GM08714 (cell line): Measurements from ENCODE around the gene INSR.
"Not testable (repeated sequence)": the region's sequence is repeated elsewhere in the genome, so short reads cannot be mapped to it uniquely, and the experiment has no call there.

Experiments
- H3K4me3 ChIP-seq: fragments of 200-500 bp; sonication (Bioruptor generic); 2 replicates; pipeline ENCODE4 v1.5.1; 2014; ENCODE audit warnings: mild to moderate bottlenecking, low read length, inconsistent platforms
- ZNF274 ChIP-seq: IDR thresholded peaks from 2 replicates; pipeline ENCODE4 v1.6.1; 2012; ENCODE audit warnings: mild to moderate bottlenecking, low read depth, low read length

INSR gene

DNA sequence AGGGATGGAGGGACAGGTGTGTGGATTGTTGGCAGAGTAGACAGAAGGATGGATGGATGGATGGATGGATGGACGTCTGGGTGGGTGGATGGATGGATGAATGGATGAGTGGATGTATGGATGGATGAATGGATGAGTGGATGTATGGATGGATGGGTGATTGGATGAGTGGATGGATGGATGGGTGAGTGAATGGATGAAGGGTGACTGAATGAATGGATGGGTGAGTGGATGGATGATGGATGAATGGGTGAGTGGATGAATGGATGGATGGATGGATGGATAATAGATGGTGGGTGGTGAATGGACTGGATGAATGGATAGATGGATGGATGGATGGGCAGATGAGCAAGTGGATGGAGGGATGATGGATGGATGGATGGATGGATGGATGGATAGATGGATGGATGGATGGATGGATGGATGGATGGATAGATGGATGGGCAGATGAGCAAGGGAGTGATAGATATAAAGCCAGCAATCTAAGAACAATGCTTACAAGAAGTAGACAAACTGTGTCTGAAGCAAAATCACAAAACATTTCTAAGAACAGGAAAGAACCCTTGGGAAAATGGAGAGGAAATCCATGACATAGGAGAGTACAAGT, 65.2 kb downstream of the INSR start:
- TF ChIP-seq ZNF274, result no peak
- H3K4me3 ChIP-seq, result no peak overlapping the region

DNA sequence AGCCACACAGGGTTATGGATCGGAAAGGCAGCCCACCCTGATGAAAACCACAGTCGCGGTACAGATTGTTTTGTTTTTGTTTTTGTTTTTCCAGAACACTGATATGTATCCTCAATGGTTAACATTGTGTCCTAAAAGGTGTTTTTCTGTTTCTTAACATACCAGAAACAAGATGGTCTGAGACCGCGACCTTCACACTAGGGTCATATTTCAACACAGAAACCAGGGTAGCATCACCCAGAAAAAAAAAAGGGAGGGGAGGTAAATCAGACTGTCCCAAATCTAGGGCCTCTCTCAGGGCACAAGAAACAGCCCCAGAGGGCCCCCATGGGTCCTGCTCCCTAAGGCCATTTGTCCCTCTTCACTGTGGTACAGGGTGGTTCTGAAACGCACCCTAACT, 66.5 kb downstream of the INSR start:
- no peak overlapping the region for H3K4me3 ChIP-seq
- TF ChIP-seq ZNF274, result no peak

DNA sequence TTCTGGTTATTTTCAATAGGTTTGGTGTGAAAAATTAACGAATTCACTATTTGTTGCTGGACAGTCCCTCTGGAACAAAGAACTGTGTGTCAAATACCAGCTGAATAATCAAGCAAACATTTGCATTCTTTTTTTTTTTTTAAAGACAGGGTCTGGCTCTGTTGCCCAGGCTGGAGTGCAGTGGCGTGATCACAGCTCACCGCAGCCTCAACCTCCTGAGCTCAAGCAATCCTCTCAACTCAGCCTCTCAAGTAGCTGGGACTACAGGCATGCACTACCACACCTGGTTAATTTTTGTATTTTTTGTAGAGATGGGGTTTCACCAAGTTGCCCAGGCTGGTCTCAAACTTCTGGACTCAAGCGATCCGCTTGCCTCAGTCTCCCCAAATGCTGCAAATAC, 67.1 kb downstream of the INSR start:
- not testable (repeated sequence) for H3K4me3 ChIP-seq

DNA sequence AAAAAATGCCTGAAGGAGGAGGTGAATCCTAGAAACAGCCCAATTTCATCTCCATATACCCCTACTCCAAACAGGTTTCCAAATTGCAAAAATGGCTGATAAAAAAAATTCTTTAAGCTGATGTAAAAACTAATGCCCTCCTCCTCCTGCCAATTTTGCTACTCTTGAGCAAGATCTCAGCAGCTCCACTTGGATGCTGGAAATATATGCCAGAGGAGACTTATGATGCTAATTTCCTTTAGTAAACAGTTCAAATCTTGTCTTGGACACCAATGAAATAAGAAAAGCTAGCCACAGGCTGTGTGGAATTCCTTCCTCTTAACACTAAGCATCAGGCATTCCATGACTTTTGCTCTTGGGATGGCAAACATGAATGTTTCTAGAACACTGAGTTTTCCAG, 67.5 kb downstream of the INSR start:
- TF ChIP-seq ZNF274, result no peak
- H3K4me3 ChIP-seq, result no peak overlapping the region

DNA sequence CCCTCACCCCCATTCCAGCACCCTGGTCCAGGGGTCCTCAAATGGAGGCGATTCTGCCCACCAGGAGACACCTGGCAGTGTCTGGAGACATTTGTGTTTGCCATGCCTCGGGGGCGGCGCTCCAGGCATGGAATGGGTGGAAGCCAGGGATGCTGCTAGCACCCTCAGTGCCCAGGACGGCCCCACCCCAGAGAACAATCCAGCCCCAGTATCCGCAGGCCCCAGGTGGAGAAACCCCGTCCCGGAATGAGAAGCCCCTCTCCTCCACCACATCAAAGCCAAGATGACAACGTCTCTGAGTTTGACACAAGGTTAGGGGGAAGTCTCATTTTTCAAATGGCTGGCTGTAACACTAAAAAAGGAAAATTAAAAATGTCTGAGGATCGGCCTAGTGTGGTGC, 68.5 kb downstream of the INSR start:
- no peak overlapping the region for H3K4me3 ChIP-seq
- no peak for TF ChIP-seq ZNF274

DNA sequence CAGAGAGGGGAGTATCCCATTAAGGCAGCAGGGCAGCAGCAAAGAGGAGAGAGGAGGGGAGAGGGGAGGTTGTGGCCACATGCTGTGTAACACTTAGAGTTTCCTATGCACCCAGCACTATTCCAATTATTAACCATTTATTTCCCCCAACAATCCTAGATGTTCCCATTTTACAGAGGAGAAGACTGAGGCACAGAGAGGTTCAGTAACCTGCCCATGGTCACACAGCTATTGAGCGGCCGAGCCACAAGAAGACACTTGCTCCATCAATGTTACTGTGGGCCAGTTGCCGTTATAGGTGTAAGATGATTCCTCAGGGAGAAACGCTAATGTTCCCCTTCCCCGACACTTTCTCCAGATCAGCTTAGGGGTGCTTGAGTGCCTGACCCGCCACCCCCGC, 69.2 kb downstream of the INSR start:
- TF ChIP-seq ZNF274, result no peak
- H3K4me3 ChIP-seq, result no peak overlapping the region

DNA sequence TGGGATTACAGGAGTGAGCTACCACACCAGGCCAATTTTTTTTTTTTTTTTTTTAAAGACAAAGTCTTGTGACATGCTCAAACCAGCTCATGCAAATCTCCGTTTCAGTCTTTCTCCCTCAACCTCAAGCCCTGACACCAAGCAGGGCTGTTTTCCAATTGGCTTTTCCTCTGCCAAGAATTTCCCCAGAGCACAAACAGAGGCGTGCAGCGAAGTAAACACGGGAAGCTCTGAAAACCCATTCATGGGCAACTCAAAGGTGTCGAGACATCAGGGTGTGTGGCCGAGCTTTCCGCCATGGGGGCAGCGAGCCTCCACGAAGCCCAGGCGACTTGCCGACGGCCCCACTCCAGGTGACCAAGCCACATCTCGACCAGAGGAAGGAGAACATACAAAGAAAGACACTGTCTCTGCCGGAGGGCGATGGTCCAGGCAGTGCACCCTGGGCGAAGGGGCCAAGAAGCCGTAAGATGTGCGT, 70.0 kb downstream of the INSR start:
- no peak for TF ChIP-seq ZNF274
- H3K4me3 ChIP-seq, result no peak overlapping the region

DNA sequence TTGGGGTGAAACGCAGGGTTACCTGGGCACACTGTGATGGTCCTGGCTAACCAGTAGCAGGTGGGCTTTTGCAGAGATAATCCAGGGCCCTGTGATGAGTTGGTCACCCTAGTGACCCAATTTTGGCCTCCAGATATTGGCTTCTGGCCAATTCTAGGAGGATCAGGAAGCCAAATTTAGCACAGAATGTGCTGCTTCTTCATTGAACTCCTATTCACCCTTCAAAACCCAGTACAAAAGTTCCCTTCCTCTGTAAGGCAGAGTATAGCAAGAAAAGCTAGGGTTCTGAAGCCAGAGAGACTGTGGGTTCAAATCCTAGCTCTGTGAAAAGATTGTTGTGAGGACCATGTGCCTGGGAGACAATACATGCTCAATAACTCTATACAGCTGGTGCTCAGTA, 70.8 kb downstream of the INSR start:
- H3K4me3 ChIP-seq, result no peak overlapping the region
- TF ChIP-seq ZNF274, result no peak

DNA sequence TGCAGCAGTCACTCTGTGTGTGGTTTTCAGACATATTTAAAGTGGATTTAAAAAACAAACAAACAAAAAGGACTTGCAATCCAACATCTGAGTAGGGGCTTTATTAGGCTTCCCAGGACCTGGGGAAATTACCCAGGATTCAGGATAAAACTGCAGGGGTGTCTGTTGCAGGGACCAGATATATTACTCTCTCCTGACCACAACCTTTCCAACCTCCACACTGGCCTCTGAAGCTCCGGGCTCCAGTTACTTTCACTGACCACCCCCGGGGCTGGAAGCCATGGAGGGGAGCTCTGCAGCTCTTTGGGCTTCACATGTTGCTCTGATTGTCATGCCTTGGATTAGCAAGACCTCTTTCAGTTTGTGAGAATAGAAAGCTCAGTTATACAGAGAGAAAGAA, 75.2 kb downstream of the INSR start:
- H3K4me3 ChIP-seq, result no peak overlapping the region
- no peak for TF ChIP-seq ZNF274

DNA sequence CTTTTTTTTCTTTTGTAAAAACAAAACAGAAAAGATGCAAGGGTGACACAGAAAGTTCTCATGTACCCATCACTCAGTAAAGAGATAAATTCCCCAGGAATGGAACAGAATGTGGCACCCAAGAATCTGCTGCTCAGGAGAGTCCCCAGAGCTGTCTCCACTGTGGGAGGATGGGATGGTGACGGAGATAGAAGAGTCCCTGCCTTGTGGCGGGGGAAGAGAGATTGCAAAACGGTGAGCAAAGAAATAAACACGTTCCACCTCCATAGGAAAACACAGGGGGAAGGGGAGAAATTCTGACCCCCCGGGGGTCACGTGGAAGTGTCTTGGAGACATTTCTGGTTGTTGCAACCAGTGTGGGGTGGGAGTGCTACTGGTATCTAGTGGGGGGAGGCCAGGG, 76.4 kb downstream of the INSR start:
- no peak overlapping the region for H3K4me3 ChIP-seq
- no peak for TF ChIP-seq ZNF274

DNA sequence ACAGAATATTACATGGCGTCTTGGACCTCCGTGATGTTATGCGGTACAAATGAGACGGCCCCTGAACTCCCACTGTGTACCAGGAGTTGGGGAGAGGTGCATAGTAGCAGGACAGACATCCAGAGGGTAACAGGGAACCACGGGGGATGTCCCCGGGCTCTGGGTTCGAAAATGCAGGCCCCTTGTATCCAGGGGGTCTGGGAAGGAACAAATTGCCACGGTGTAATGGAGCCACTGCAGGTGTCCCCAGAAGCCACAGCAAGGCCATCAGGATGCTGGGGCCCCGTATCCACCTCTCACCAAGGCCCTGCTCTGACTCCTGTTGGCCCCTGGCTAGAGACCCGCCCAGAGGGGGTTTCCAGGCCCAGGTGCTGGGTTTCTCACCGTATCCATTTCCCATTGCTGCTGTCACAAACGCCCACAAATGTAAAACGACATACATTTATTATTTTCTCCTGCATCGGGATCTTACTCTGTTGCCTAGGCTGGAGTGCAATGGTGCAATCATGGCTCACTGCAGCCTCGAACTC, 77.8 kb downstream of the INSR start:
- no peak for TF ChIP-seq ZNF274
- no peak overlapping the region for H3K4me3 ChIP-seq

DNA sequence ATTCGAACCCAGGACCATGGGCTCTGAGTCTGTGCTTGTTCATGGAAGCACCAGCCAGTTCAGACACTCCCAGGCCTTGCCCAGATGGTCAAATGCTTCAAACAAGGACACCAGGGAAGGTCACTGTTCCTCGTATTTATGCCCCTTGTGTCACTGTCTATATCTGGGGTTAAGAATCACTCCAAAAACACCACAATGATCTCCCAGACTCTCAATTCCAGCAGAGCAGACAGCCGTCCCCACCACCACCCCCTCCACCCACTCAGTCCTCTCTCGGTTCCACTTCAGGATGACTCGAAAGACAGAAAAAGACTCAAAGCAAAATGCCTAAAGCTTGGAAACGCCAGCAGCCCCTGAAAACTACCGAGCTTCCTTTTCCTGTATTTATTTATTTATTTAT, 79.0 kb downstream of the INSR start:
- TF ChIP-seq ZNF274, result no peak
- H3K4me3 ChIP-seq, result no peak overlapping the region

DNA sequence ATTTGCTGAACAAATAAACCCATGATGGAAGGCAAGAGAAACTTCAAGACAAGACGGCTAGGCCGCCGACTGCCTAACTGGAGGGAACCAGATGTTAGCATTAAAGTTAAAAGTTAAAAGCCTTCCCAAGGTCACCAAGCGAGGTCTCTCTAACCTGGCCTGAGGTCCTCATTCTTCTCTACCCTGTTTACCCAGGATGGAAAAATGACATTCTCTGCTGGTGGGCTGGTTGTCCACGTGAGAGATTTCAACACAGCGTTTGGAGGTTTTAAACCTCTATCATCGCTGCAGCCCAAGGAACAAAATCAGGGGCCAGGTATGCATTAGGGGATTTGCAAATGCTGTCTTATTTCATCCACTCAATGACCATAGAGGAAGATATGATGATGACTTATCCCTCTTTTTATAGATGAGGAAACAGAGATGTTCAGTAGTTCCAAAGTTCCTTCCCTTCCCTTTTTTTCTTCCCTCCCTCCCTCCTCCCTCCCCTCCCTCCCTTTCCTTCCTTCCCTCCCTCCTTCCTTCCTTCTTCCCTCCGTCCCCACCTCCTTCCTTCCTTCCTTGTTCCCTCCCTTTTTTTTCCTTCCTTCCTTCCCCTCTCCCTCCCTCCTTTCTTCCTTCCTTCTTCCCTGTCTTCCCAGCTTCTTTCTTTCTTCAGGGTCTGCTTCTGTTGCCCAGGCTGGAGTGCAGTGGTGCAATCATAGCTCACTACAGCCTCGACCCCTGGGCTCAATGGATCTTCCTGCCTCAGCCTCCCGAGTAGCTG, 79.7 kb downstream of the INSR start:
- no peak overlapping the region for H3K4me3 ChIP-seq
- no peak for TF ChIP-seq ZNF274

DNA sequence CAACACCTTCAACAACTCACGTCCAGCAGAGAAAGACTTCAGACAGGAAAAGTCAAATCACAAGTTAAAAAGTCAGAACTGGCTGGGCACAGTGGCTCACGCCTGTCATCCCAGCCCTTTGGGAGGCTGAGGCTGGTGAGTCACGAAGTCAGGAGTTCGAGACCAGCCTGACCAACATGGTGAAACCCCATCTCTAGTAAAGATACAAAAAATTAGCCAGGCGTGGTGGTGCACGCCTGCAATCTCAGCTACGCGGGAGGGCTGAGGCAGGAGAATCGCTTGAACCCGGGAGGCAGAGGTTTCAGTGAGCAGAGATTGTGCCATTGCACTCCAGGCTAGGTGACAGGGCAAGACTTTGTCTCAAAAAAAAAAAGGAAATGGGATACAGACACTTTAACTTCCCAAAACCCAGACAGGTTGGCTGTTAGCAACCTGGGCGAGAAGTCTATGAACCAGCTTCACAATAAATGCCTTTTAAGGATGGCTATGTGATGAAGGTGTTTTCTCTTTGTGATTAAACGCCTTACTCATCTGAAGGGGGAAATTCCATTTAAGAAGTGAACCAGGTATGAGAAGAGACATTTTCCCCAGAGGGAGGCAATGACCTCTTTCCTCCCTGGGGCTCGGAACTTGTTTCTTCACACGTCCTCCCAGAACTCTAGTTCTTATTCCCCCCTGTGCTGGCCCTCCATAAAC, 80.4 kb downstream of the INSR start:
- no peak overlapping the region for H3K4me3 ChIP-seq
- no peak for TF ChIP-seq ZNF274

DNA sequence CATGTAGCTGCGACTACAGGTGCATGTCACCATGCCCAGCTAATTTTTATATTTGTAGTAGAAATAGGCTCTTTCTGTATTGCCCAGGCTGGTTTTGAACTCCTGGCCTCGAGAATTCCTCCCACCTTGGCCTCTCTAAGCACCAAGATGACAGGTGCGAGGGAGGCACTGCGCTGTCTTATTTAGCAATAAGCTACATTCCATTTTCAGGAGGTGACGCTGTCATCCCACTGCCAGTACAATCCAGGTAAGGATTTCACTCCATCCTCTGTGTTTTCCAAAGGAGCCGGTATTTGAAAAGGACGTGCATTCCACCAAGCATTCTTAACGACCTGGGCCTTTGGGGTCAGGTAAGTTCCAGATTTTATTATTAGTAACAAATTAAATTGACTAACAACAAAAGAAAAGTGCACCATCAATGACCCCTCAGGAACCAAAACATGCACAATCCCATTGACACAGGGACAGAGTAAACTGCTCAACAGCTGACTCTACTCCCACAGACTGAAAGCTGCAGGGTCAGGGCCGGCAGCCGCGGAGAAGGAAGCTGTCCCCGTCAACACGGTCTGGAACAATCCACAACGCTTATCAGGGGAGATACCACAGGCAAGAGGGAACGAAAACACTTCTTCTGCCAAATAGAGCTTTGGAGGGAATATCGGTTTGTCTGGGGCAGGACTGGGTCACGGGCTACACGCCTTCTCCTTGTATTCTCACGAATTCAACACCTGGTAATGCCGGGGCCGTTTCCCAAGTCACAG, 82.8 kb downstream of the INSR start:
- TF ChIP-seq ZNF274, result no peak
- no peak overlapping the region for H3K4me3 ChIP-seq
